B cell (primary cell): ENCODE data around the gene TULP1.

Experiments
- EZH2 ChIP-seq: IDR thresholded peaks from 2 replicates; pipeline ENCODE4 v1.6.1; 2012; ENCODE audit warnings: borderline replicate concordance, low read depth, mild to moderate bottlenecking, moderate library complexity, low read length; ENCODE audit not compliant: insufficient read depth, poor library complexity, severe bottlenecking
- TF ChIP-seq, protein P1 (sequence below): fragments of 200-600 bp; IDR thresholded peaks from one replicate; pipeline ENCODE4 v1.8.0; 2022; ENCODE audit warnings: antibody characterized with exemption, mild to moderate bottlenecking

DNA sequence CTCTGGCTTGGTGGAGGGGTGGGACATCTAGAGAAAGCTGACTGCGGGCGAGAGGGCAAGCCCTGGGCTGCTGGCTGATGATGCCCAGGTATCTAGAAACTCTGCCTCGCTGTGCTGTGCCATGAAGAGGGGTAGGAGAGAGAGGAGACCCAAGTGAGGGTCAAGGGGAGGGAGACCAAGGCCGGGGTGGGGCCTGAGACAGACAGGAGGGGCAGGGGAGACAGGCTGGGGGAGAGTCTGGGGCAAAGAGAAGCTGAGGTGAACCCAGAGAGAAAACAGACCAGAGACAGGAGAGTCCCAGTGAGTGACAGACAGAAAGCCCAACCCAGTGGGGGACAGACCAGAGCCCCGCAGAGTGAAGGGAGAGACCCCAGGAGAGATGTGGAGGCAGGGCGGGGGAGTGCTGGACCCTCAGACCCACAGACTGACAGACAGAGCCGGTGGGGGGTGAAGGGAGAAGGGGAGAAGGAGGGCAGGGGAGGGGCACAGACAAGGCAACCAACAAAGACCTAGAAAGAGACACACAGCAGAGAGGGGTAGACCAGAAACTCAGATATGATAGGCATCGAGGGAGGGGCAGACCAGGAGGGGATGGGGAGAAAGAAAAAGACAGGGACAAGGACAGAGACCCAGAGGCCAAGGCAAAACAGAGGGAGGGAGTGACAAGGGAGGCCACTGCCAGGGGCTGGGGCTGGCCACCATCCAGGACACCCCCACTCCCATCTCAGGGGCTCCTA, 21.7 kb downstream of the TULP1 start:
- TF ChIP-seq, protein P1, sequence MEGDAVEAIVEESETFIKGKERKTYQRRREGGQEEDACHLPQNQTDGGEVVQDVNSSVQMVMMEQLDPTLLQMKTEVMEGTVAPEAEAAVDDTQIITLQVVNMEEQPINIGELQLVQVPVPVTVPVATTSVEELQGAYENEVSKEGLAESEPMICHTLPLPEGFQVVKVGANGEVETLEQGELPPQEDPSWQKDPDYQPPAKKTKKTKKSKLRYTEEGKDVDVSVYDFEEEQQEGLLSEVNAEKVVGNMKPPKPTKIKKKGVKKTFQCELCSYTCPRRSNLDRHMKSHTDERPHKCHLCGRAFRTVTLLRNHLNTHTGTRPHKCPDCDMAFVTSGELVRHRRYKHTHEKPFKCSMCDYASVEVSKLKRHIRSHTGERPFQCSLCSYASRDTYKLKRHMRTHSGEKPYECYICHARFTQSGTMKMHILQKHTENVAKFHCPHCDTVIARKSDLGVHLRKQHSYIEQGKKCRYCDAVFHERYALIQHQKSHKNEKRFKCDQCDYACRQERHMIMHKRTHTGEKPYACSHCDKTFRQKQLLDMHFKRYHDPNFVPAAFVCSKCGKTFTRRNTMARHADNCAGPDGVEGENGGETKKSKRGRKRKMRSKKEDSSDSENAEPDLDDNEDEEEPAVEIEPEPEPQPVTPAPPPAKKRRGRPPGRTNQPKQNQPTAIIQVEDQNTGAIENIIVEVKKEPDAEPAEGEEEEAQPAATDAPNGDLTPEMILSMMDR = no peak
- no peak for TF ChIP-seq EZH2
